Articular chondrocyte of knee joint (primary cell): ENCODE data around the gene CCT7. TPM values are rescaled to one million over a fixed set of nuclear protein-coding genes. Genes with fewer than 3 reads are reported as not detected.

Experiments used
- small RNA-seq: library from RNA; depleted of rRNA; stranded (forward); fragments of <200 nt; gene quantifications from one replicate; pipeline ENCODE3, GENCODE V24; 2012
- total RNA-seq: library from RNA; depleted of rRNA; stranded (reverse); fragments of >200 nt; gene quantifications from 2 replicates; pipeline ENCODE4 v1.2.3, GENCODE V29; 2012

The CCT7 gene
- 186 and 191 TPM in 2 replicates for total RNA-seq

GRCh38 chr2:73233932-73234832 lies at the start of gene CCT7:
Gene CCT7 (plus strand): TSS chr2:73234308. CDS start chr2:73234379, 71 bp downstream.

GRCh38 chr2:73202156-73203054 lies 31.7 kb upstream of the CCT7 start, which contains the start of gene NOTO:
Gene NOTO (plus strand): TSS chr2:73202574. CDS start chr2:73202667, 93 bp downstream.

GRCh38 chr2:73214120-73215035 lies 19.7 kb upstream of the CCT7 start, which contains the start of gene SMYD5:
Gene SMYD5 (plus strand): TSS chr2:73214245. CDS start chr2:73214267, 22 bp downstream.

GRCh38 chr2:73233154-73233931 lies 765 bp upstream of the CCT7 start, which contains the start of gene PRADC1:
Gene PRADC1 (minus strand): TSS chr2:73233239. CDS start chr2:73233160, 79 bp downstream.

GRCh38 chr2:73284296-73285158 lies 50.4 kb downstream of the CCT7 start, which contains the start of gene FBXO41:
Gene FBXO41 (minus strand): TSS chr2:73284478. CDS start chr2:73269630, 14,848 bp downstream.

GRCh38 chr2:73293534-73294171 lies 59.5 kb downstream of the CCT7 start, which contains the start of gene EGR4:
Gene EGR4 (minus strand): TSS chr2:73293548. CDS start chr2:73293317, 231 bp downstream.

Small RNA genes within 50 kb of the gene (small RNA-seq; reads per million reads assigned to genes)
- not detected for gene RNU6-111P

Other genes with a start within 250 kb of the CCT7 start
- 16.6 and 17.8 TPM in 2 replicates for gene SFXN5, start 162.6 kb upstream of the CCT7 start, total RNA-seq
- 60.9 and 63.1 TPM in 2 replicates for gene RAB11FIP5, start 121.4 kb upstream of the CCT7 start, total RNA-seq
- gene NOTO, start 31.7 kb upstream of the CCT7 start, total RNA-seq = not detected in 2 replicates
- 19.3 and 22.0 TPM in 2 replicates for gene SMYD5, start 20.1 kb upstream of the CCT7 start, total RNA-seq
- 11.1 and 12.0 TPM in 2 replicates for gene PRADC1, start 1.1 kb upstream of the CCT7 start, total RNA-seq
- gene FBXO41, start 50.2 kb downstream of the CCT7 start, total RNA-seq = 1.3 and 1.4 TPM in 2 replicates
- gene EGR4, start 59.2 kb downstream of the CCT7 start, total RNA-seq = not detected in 2 replicates
- 30.7 and 32.5 TPM in 2 replicates for gene ALMS1, start 151.5 kb downstream of the CCT7 start, total RNA-seq